Chondrocyte (in vitro differentiated cells): ENCODE measurements around the gene EFNA1. TPM values are rescaled to one million over a fixed set of nuclear protein-coding genes. Genes with fewer than 3 reads are reported as not detected.

Experiments used
- DNase-seq: peaks from one replicate; pipeline ENCODE4 v3.0.0; 2021; ENCODE audit warnings: mixed read lengths, low spot score
- H3K27ac Mint-ChIP-seq: one replicate; pipeline ENCODE4 v1.8.0; 2021; ENCODE audit warnings: mild to moderate bottlenecking, moderate library complexity, mixed read lengths; ENCODE audit not compliant: unreplicated experiment
- H3K27me3 Mint-ChIP-seq: 2 replicates; pipeline ENCODE4 v1.8.0; 2021; ENCODE audit warnings: low read depth, mixed read lengths
- H3K36me3 Mint-ChIP-seq: 2 replicates; pipeline ENCODE4 v1.8.0; 2021; ENCODE audit warnings: low read depth, mixed read lengths
- H3K4me1 Mint-ChIP-seq: 2 replicates; pipeline ENCODE4 v1.8.0; 2021; ENCODE audit warnings: low read depth, mild to moderate bottlenecking, mixed read lengths
- H3K4me3 Mint-ChIP-seq: one replicate; pipeline ENCODE4 v1.8.0; 2021; ENCODE audit warnings: mild to moderate bottlenecking, moderate library complexity, mixed read lengths; ENCODE audit not compliant: unreplicated experiment
- H3K9me3 Mint-ChIP-seq: 2 replicates; pipeline ENCODE4 v1.8.0; 2021; ENCODE audit warnings: low read depth, mixed read lengths
- CTCF ChIP-seq: fragments of 200-600 bp; sonication (generic); IDR thresholded peaks from 2 replicates; pipeline ENCODE4 v1.5.0; 2021; ENCODE audit warnings: antibody characterized with exemption, mild to moderate bottlenecking, moderate library complexity
- total RNA-seq: library from RNA; stranded (reverse); gene quantifications from 3 replicates; pipeline ENCODE4 v1.2.1, GENCODE V29; 2021

EFNA1 gene
- total RNA-seq, 1 donor from 2014 or later: 12.6 TPM

- no peak overlapping the region for H3K4me3 Mint-ChIP-seq
- DNase-seq: no peak
- no peaks in the 10 kb centered on the region for H3K27me3 Mint-ChIP-seq
- no peaks in the 10 kb centered on the region for H3K36me3 Mint-ChIP-seq
- TF ChIP-seq CTCF: peak; percentile 53
- peaks cover 29% of the 10 kb centered on the region for H3K4me1 Mint-ChIP-seq
- H3K9me3 Mint-ChIP-seq: no peaks in the 10 kb centered on the region
- no peak overlapping the region for H3K27ac Mint-ChIP-seq
These were observed 33.1 kb upstream of the EFNA1 start for GRCh38 chr1:155094622-155094948.

GRCh38 chr1:155099331-155099730 lies 28.3 kb upstream of the EFNA1 start:
- Mint-ChIP-seq H3K27me3 (no peaks in the 10 kb centered on the region), H3K4me1 (peaks cover 9% of the 10 kb centered on the region), H3K27ac (no peak overlapping the region), H3K9me3 (no peaks in the 10 kb centered on the region), H3K36me3 (no peaks in the 10 kb centered on the region), H3K4me3 (no peak overlapping the region)
- TF ChIP-seq CTCF: no peak
- DNase-seq: no peak

- Mint-ChIP-seq H3K4me3 (no peak overlapping the region), H3K9me3 (no peaks in the 10 kb centered on the region), H3K4me1 (peaks cover 3% of the 10 kb centered on the region), H3K27me3 (peaks cover 4% of the 10 kb centered on the region), H3K36me3 (no peaks in the 10 kb centered on the region), H3K27ac (no peak overlapping the region)
- DNase-seq: no peak
- no peak for TF ChIP-seq CTCF
These were observed 24.4 kb upstream of the EFNA1 start for GRCh38 chr1:155103325-155103724.

- H3K36me3 Mint-ChIP-seq: no peaks in the 10 kb centered on the region
- TF ChIP-seq CTCF: no peak
- H3K27ac Mint-ChIP-seq: no peak overlapping the region
- no peak for DNase-seq
- peaks cover 6% of the 10 kb centered on the region for H3K27me3 Mint-ChIP-seq
- no peak overlapping the region for H3K4me3 Mint-ChIP-seq
- peaks cover 3% of the 10 kb centered on the region for H3K4me1 Mint-ChIP-seq
- no peaks in the 10 kb centered on the region for H3K9me3 Mint-ChIP-seq
These were observed 22.8 kb upstream of the EFNA1 start for GRCh38 chr1:155104605-155105534.

GRCh38 chr1:155105604-155106011 lies 22.1 kb upstream of the EFNA1 start:
- Mint-ChIP-seq H3K36me3 (no peaks in the 10 kb centered on the region), H3K27ac (no peak overlapping the region), H3K4me3 (no peak overlapping the region), H3K27me3 (peaks cover 6% of the 10 kb centered on the region), H3K9me3 (no peaks in the 10 kb centered on the region), H3K4me1 (peaks cover 3% of the 10 kb centered on the region)
- TF ChIP-seq CTCF: no peak
- no peak for DNase-seq
